Tibial nerve (tissue), 3 donors: ENCODE measurements around the gene IQSEC1.

Source experiments
- POLR2A ChIP-seq, 2 donors: fragments of 450-650 bp; IDR thresholded peaks; one replicate each; pipeline ENCODE4 v1.6.1; 2017; ENCODE audit warnings: antibody characterized with exemption in 2 of 2, mild to moderate bottlenecking in 2 of 2, moderate library complexity in 2 of 2
- TF ChIP-seq, protein P1 (sequence below), 5 experiments: fragments of 200-600 bp in 3 of 5; fragments of 450-650 bp in 2 of 5; sonication (generic) in 3 of 5; IDR thresholded peaks; one replicate each; pipeline ENCODE4 v1.5.1; 2016 to 2019; ENCODE audit warnings: antibody characterized with exemption in 5 of 5, mild to moderate bottlenecking in 3 of 5, moderate library complexity in 2 of 5

DNA sequence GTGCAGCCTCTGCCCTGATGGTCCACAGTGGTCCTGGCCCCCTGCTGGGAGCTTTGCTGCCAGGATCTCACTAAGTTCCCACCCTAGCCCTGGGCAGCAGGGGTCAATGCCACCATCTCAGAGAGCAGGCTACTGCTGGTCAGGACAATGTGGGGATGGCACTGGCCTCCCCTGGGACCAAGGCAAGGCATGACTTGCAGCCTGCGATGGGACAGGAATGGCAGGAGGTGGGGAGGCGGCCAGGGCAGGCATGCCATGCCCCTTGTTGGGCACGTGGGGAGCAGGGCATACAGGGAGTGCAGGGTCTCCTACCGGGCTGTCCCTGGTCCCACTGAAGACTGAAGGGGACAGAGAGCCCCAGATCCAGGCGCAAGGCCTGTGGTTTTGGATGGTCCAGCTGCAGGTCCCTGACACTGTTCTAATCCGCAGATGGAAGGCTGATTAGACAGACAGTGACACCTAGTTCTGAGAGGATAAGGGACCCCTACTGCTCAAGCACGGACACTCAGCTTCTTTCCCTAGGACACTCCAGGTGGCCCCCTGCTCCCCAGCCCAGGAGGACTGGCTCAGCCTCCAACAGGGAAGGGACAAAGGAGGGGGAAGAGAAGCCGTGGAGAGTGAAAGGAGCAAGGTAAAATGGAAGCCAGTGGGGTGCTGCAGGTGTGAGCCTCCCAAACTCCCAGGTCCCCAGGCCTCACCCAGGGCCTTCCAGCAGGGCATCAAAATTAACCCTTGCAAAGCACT is 162.7 kb downstream of the IQSEC1 start:
- TF ChIP-seq, protein P1, sequence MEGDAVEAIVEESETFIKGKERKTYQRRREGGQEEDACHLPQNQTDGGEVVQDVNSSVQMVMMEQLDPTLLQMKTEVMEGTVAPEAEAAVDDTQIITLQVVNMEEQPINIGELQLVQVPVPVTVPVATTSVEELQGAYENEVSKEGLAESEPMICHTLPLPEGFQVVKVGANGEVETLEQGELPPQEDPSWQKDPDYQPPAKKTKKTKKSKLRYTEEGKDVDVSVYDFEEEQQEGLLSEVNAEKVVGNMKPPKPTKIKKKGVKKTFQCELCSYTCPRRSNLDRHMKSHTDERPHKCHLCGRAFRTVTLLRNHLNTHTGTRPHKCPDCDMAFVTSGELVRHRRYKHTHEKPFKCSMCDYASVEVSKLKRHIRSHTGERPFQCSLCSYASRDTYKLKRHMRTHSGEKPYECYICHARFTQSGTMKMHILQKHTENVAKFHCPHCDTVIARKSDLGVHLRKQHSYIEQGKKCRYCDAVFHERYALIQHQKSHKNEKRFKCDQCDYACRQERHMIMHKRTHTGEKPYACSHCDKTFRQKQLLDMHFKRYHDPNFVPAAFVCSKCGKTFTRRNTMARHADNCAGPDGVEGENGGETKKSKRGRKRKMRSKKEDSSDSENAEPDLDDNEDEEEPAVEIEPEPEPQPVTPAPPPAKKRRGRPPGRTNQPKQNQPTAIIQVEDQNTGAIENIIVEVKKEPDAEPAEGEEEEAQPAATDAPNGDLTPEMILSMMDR (IDR thresholded peaks at IDR 0.05) = no peak
- no peak for TF ChIP-seq POLR2A (IDR thresholded peaks at IDR 0.05)
